GM12875 (cell line): ENCODE data around the gene ANAPC2.

Experiments
- H3K4me3 ChIP-seq: one replicate; pipeline ENCODE4 v1.5.1; 2011; ENCODE audit warnings: low read depth, low read length, control low read depth
- CTCF ChIP-seq: IDR thresholded peaks from 2 replicates; pipeline ENCODE4 v1.5.1; 2011; ENCODE audit warnings: low read depth, mild to moderate bottlenecking, control low read depth, inconsistent platforms, low read length, moderate library complexity, borderline replicate concordance; ENCODE audit not compliant: insufficient read depth

Gene ANAPC2

GRCh38 chr9:137147091-137147792 lies 41.1 kb downstream of the ANAPC2 start:
- H3K4me3 ChIP-seq = no peak overlapping the region
- no peak for TF ChIP-seq CTCF

GRCh38 chr9:137146527-137146918 lies 41.8 kb downstream of the ANAPC2 start:
- no peak overlapping the region for H3K4me3 ChIP-seq
- no peak for TF ChIP-seq CTCF

- H3K4me3 ChIP-seq = no peak overlapping the region
- TF ChIP-seq CTCF = no peak
Measured at GRCh38 chr9:137145731-137146526, 42.4 kb downstream of the ANAPC2 start.

- no peak overlapping the region for H3K4me3 ChIP-seq
- TF ChIP-seq CTCF = no peak
Measured at GRCh38 chr9:137143459-137143858, 44.9 kb downstream of the ANAPC2 start.

- no peak for TF ChIP-seq CTCF
- no peak overlapping the region for H3K4me3 ChIP-seq
Measured at GRCh38 chr9:137141976-137142936, 46.1 kb downstream of the ANAPC2 start.

- no peak overlapping the region for H3K4me3 ChIP-seq
- no peak for TF ChIP-seq CTCF
Measured at GRCh38 chr9:137141050-137141810, 47.1 kb downstream of the ANAPC2 start.
